T-helper 2 cell treated with Interferon-gamma antibody and Interleukin-4, amounts not matched to agents 5 μg/mL and 100 μg/mL, for 36 hours (primary cell): ENCODE results near the gene TRIML1.

Source experiments
- DNase-seq: peaks from one replicate; pipeline ENCODE4 v3.0.0; 2021; ENCODE audit warnings: low spot score
- H3K27ac Mint-ChIP-seq: one replicate; pipeline ENCODE4 v1.8.0; 2021; ENCODE audit warnings: mild to moderate bottlenecking, mixed read lengths
- H3K27me3 Mint-ChIP-seq: one replicate; pipeline ENCODE4 v1.8.0; 2021; ENCODE audit warnings: low read depth, mixed read lengths
- H3K36me3 Mint-ChIP-seq: one replicate; pipeline ENCODE4 v1.8.0; 2021; ENCODE audit warnings: low read depth, mixed read lengths
- H3K4me1 Mint-ChIP-seq: one replicate; pipeline ENCODE4 v1.8.0; 2021; ENCODE audit warnings: low read depth, mixed read lengths
- H3K4me3 Mint-ChIP-seq: one replicate; pipeline ENCODE4 v1.8.0; 2022; ENCODE audit warnings: mild to moderate bottlenecking, moderate library complexity, mixed read lengths
- H3K9me3 Mint-ChIP-seq: one replicate; pipeline ENCODE4 v1.8.0; 2021; ENCODE audit warnings: mixed read lengths

Gene TRIML1

GRCh38 chr4:188162698-188163097 lies 23.5 kb downstream of the TRIML1 start:
- Mint-ChIP-seq H3K4me1 (no peaks in the 10 kb centered on the region), H3K4me3 (no peak overlapping the region), H3K27ac (no peak overlapping the region), H3K36me3 (no peaks in the 10 kb centered on the region), H3K9me3 (peaks cover 23% of the 10 kb centered on the region), H3K27me3 (no peaks in the 10 kb centered on the region)
- DNase-seq = no peak

GRCh38 chr4:188168726-188169373 lies 29.6 kb downstream of the TRIML1 start:
- no peak overlapping the region for H3K4me3 Mint-ChIP-seq
- no peaks in the 10 kb centered on the region for H3K27me3 Mint-ChIP-seq
- no peak for DNase-seq
- H3K9me3 Mint-ChIP-seq = peaks cover 34% of the 10 kb centered on the region
- H3K36me3 Mint-ChIP-seq = no peaks in the 10 kb centered on the region
- no peaks in the 10 kb centered on the region for H3K4me1 Mint-ChIP-seq
- H3K27ac Mint-ChIP-seq = no peak overlapping the region

GRCh38 chr4:188171551-188171950 lies 32.3 kb downstream of the TRIML1 start:
- no peak for DNase-seq
- H3K27ac Mint-ChIP-seq = no peak overlapping the region
- no peaks in the 10 kb centered on the region for H3K36me3 Mint-ChIP-seq
- no peaks in the 10 kb centered on the region for H3K4me1 Mint-ChIP-seq
- peaks cover 40% of the 10 kb centered on the region for H3K9me3 Mint-ChIP-seq
- no peaks in the 10 kb centered on the region for H3K27me3 Mint-ChIP-seq
- no peak overlapping the region for H3K4me3 Mint-ChIP-seq

- no peak overlapping the region for H3K27ac Mint-ChIP-seq
- peaks cover 38% of the 10 kb centered on the region for H3K9me3 Mint-ChIP-seq
- no peak overlapping the region for H3K4me3 Mint-ChIP-seq
- H3K4me1 Mint-ChIP-seq = no peaks in the 10 kb centered on the region
- no peaks in the 10 kb centered on the region for H3K27me3 Mint-ChIP-seq
- DNase-seq = no peak
- H3K36me3 Mint-ChIP-seq = no peaks in the 10 kb centered on the region
These were observed 36.0 kb downstream of the TRIML1 start for GRCh38 chr4:188175288-188175687.

GRCh38 chr4:188177997-188178675 lies 38.9 kb downstream of the TRIML1 start:
- Mint-ChIP-seq H3K9me3 (peaks cover 35% of the 10 kb centered on the region), H3K4me1 (no peaks in the 10 kb centered on the region), H3K27ac (no peak overlapping the region), H3K27me3 (no peaks in the 10 kb centered on the region), H3K4me3 (no peak overlapping the region), H3K36me3 (no peaks in the 10 kb centered on the region)
- DNase-seq = no peak

GRCh38 chr4:188178806-188179205 lies 39.6 kb downstream of the TRIML1 start:
- no peak for DNase-seq
- no peaks in the 10 kb centered on the region for H3K36me3 Mint-ChIP-seq
- H3K27me3 Mint-ChIP-seq = no peaks in the 10 kb centered on the region
- H3K4me3 Mint-ChIP-seq = no peak overlapping the region
- peaks cover 35% of the 10 kb centered on the region for H3K9me3 Mint-ChIP-seq
- no peaks in the 10 kb centered on the region for H3K4me1 Mint-ChIP-seq
- H3K27ac Mint-ChIP-seq = no peak overlapping the region

GRCh38 chr4:188187106-188187505 lies 47.9 kb downstream of the TRIML1 start:
- Mint-ChIP-seq H3K9me3 (peaks cover 22% of the 10 kb centered on the region), H3K4me3 (no peak overlapping the region), H3K4me1 (no peaks in the 10 kb centered on the region), H3K27me3 (no peaks in the 10 kb centered on the region), H3K36me3 (no peaks in the 10 kb centered on the region), H3K27ac (no peak overlapping the region)
- DNase-seq = no peak

- no peak overlapping the region for H3K27ac Mint-ChIP-seq
- no peak for DNase-seq
- H3K27me3 Mint-ChIP-seq = no peaks in the 10 kb centered on the region
- H3K4me3 Mint-ChIP-seq = no peak overlapping the region
- H3K9me3 Mint-ChIP-seq = peaks cover 17% of the 10 kb centered on the region
- H3K4me1 Mint-ChIP-seq = no peaks in the 10 kb centered on the region
- H3K36me3 Mint-ChIP-seq = no peaks in the 10 kb centered on the region
These were observed 51.2 kb downstream of the TRIML1 start for GRCh38 chr4:188190461-188190860.

- no peak overlapping the region for H3K4me3 Mint-ChIP-seq
- no peak overlapping the region for H3K27ac Mint-ChIP-seq
- H3K4me1 Mint-ChIP-seq = no peaks in the 10 kb centered on the region
- DNase-seq = no peak
- H3K27me3 Mint-ChIP-seq = no peaks in the 10 kb centered on the region
- peaks cover 19% of the 10 kb centered on the region for H3K9me3 Mint-ChIP-seq
- no peaks in the 10 kb centered on the region for H3K36me3 Mint-ChIP-seq
These were observed 55.2 kb downstream of the TRIML1 start for GRCh38 chr4:188194421-188194820.

- Mint-ChIP-seq H3K4me1 (no peaks in the 10 kb centered on the region), H3K36me3 (no peaks in the 10 kb centered on the region), H3K4me3 (no peak overlapping the region), H3K9me3 (peaks cover 23% of the 10 kb centered on the region), H3K27ac (no peak overlapping the region), H3K27me3 (no peaks in the 10 kb centered on the region)
- DNase-seq = no peak
These were observed 56.2 kb downstream of the TRIML1 start for GRCh38 chr4:188195389-188195985.

GRCh38 chr4:188196134-188196735 lies 57.0 kb downstream of the TRIML1 start:
- no peak overlapping the region for H3K4me3 Mint-ChIP-seq
- peaks cover 26% of the 10 kb centered on the region for H3K9me3 Mint-ChIP-seq
- DNase-seq = no peak
- H3K4me1 Mint-ChIP-seq = no peaks in the 10 kb centered on the region
- H3K27me3 Mint-ChIP-seq = no peaks in the 10 kb centered on the region
- H3K27ac Mint-ChIP-seq = no peak overlapping the region
- H3K36me3 Mint-ChIP-seq = no peaks in the 10 kb centered on the region
